Effector CD4-positive, alpha-beta T cell (primary cell): Measurements from ENCODE around the gene GJA1.

ENCODE experiments used
- DNase-seq: peaks from one replicate; pipeline ENCODE4 v3.0.0-alpha.2; 2020

The GJA1 gene

GRCh38 chr6:121492536-121492935, 57.1 kb downstream of the GJA1 start:
- no peak for DNase-seq

- no peak for DNase-seq
These were observed 62.5 kb downstream of the GJA1 start for GRCh38 chr6:121497970-121498375.

GRCh38 chr6:121498481-121499276, 63.2 kb downstream of the GJA1 start:
- DNase-seq, result no peak
